Thoracic aorta (tissue), 2 donors: ENCODE results near the gene TEX2. TPM values are rescaled to one million over a fixed set of nuclear protein-coding genes. Genes with fewer than 3 reads are reported as not detected.
"Not testable (repeated sequence)": the region's sequence is repeated elsewhere in the genome, so short reads cannot be mapped to it uniquely, and the experiment has no call there.

ENCODE experiments used
- ATAC-seq: fragments of 150-250 bp; one replicate; pipeline ENCODE4 v1.8.0; 2017; ENCODE audit warnings: low read depth; ENCODE audit not compliant: insufficient number of reproducible peaks, low FRiP score
- DNase-seq: peaks from one replicate; pipeline ENCODE4 v3.0.0-alpha.2; 2020; ENCODE audit warnings: low spot score
- H3K27ac ChIP-seq, 2 donors: fragments of 200-600 bp; sonication (generic); 1 replicate in 1 of 2; 2 replicates in 1 of 2; pipeline ENCODE4 v1.5.1; 2016; ENCODE audit warnings: mild to moderate bottlenecking in 2 of 2, moderate library complexity in 2 of 2
- H3K27me3 ChIP-seq: fragments of 200-600 bp; sonication (generic); replicated peaks from 2 replicates; pipeline ENCODE4 v1.6.0; 2016; ENCODE audit warnings: mild to moderate bottlenecking; ENCODE audit not compliant: insufficient read depth
- H3K36me3 ChIP-seq: fragments of 200-600 bp; sonication (generic); one replicate; pipeline ENCODE4 v1.5.1; 2016
- H3K4me1 ChIP-seq, 2 donors: fragments of 200-600 bp; sonication (generic); 1 replicate in 1 of 2; 2 replicates in 1 of 2; pipeline versions ENCODE4 v1.5.1 to v1.6.0; 2016; ENCODE audit warnings: low read depth in 2 of 2, mild to moderate bottlenecking in 1 of 2; ENCODE audit not compliant: control insufficient read depth in 1 of 2
- H3K4me3 ChIP-seq: fragments of 200-600 bp; sonication (generic); 2 replicates; pipeline ENCODE4 v1.5.1; 2016; ENCODE audit warnings: mild to moderate bottlenecking
- H3K9me3 ChIP-seq: fragments of 200-600 bp; sonication (generic); 2 replicates; pipeline ENCODE4 v1.5.1; 2016
- CTCF ChIP-seq: fragments of 200-600 bp; sonication (generic); IDR thresholded peaks from one replicate; pipeline ENCODE4 v1.5.1; 2019; ENCODE audit warnings: antibody characterized with exemption
- total RNA-seq, 2 donors: library from RNA; depleted of rRNA; stranded (reverse); fragments of >200 nt; gene quantifications; one replicate each; pipeline versions ENCODE4 v1.1.0 to v1.2.3, GENCODE V29; 2016

The TEX2 gene
- total RNA-seq, 2 donors from 2014 or later, result 27.5 to 70.7 TPM

DNA sequence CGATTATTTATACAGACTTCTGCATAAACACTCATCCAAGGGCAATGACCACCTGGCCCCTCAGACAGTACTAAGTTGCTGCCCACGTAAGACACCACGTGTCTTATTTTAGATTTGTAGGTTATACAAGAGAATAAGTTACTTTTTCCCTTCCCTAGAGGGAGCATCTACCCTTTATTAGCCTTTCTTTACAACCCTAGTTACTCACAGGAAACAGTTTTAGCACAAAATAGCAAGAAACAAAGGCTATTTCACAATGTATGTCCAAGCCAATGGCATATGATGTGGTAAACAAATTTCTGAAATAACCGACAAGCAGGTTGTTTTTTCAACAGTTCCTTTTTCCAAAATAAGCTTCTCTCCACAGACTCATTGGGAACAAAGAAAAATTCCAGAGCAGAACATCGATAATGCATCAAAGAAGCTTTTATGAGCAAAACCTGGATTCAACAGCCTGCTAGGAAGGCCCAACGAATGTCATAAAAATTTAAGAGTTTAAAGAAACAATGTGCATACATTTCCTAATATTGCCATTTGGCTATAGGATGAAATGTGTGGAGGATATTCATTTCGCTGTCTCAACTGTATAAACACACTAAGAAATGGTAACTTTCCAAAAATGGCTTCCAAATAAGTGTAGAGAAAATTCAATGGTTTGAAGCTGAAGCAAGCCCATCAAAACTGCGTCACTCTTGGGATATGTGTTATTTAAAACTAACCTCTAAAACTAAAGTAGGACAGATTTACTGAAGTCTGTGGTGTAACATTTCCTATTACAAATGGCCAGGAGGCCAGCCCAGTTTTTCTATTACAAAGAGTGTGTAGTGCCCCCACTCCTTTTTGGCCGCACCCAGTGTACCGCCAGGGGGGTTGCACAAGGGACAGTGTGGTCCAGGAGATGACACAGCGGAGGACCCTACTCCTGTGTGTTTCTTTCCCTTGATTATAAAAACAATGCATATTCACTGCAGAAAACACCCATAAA is 82.7 kb downstream of the TEX2 start:
- no peaks in the 10 kb centered on the region for H3K36me3 ChIP-seq
- H3K27ac ChIP-seq, result peak overlapping the region; percentile 43 to 65
- DNase-seq, result no peak
- H3K9me3 ChIP-seq, result no peaks in the 10 kb centered on the region
- H3K27me3 ChIP-seq, result no peaks in the 10 kb centered on the region
- H3K4me1 ChIP-seq, result peaks cover 40 to 58% of the 10 kb centered on the region in 2 donors
- no peak for TF ChIP-seq CTCF
- no peak for ATAC-seq
- no peak overlapping the region for H3K4me3 ChIP-seq

DNA sequence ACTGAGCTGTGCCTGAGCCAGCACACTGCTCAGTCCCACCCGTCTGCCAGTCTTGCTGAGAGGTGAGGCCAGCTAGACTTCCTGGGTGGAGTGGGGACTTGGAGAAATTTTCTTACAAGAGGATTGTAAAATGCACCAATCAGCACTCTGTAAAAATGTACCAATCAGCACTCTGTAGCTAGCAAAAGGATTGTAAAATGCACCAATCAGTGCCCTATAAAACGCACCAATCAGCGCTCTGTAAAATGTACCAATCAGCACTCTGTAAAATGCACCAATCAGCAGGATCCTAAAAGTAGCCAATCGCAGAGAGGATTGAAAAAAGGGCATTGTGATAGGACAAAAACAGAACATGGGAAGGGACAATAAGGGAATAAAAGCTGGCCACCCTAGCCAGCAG is 84.0 kb downstream of the TEX2 start:
- peaks cover 48 to 65% of the 10 kb centered on the region in 2 donors for H3K4me1 ChIP-seq
- H3K27ac ChIP-seq, H3K4me3 ChIP-seq, DNase-seq, ATAC-seq, H3K36me3 ChIP-seq, H3K27me3 ChIP-seq, H3K9me3 ChIP-seq: not testable (repeated sequence)

DNA sequence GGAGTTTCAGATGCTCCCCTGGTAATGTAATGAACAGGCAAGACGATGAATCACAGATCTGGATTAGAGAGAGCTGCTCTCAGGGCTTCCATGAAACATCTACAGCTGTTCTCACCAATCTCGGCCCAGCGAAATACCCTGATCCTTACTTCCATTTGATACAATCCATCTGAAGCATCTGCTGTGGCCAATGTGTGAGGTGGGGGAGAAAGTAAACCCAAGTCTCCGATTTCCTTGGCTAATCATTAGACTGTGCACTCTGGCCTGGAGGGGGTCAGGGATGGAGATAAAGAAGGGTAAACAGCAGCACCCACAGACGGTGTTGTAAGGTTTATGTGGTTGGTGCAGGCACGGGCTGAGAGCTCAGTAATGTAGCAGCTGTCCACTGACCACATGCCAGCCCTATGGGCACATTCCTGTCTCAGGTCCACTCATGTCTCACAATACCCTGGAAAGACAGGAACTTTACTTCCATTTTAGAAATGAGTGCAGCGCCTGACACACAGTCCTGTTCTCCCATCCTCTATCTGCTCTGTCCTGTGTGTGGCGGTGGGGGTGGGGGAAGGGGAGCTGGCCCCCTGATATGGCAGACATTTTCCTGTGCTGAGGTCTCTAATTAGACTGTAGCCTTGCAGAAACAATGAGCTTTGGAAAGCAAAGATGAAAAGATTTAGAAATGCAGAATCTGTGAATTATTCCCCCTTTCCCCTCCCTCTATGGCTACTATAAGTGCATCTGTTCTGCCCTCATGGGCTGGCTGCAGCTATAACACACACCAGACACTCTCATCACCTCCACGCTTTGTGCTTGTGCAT is 84.8 kb downstream of the TEX2 start:
- no peaks in the 10 kb centered on the region for H3K9me3 ChIP-seq
- H3K4me3 ChIP-seq, result no peak overlapping the region
- H3K4me1 ChIP-seq, result peaks cover 48 to 67% of the 10 kb centered on the region in 2 donors
- peak overlapping the region; percentile 64 to 78 for H3K27ac ChIP-seq
- H3K27me3 ChIP-seq, result no peaks in the 10 kb centered on the region
- ATAC-seq (no peak), DNase-seq (no peak)
- no peaks in the 10 kb centered on the region for H3K36me3 ChIP-seq
- no peak for TF ChIP-seq CTCF

DNA sequence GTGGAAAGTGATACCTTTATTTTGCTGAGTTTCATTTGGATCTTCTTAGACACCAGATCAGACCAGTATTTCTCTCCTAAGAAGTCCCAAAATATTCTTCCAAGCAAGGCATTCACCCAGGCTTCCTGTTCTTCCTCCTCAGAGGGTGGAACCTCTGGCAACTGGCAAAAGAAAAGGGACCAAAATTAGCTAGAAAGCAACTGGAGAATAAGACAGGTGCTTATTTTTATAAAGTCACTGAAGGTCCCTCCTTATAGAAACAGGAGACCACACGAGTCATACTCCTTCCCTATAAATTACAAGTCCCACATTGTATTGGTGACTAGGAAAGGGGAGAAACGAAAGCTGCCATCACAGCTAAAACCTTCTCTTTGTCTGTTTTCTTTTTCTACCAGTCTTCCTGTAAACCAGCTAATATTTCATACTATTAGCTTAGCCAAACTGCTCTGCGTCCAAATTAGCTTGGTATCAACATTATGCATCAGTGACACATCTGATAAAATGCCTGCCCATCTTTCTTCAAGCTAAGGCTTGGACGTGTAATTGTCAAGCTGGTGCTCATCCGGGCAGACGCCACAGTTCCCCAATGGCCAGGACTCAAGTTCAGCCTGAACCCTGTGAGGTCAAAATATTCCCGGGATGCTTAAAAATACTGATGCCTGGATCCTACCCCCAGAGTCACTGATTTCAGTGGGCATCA is 85.6 kb downstream of the TEX2 start:
- no peak overlapping the region for H3K4me3 ChIP-seq
- peak overlapping the region; percentile 64 to 78 for H3K27ac ChIP-seq
- peaks cover 48 to 67% of the 10 kb centered on the region in 2 donors for H3K4me1 ChIP-seq
- no peak for TF ChIP-seq CTCF
- no peaks in the 10 kb centered on the region for H3K27me3 ChIP-seq
- DNase-seq (no peak), ATAC-seq (no peak)
- no peaks in the 10 kb centered on the region for H3K9me3 ChIP-seq
- H3K36me3 ChIP-seq, result no peaks in the 10 kb centered on the region

DNA sequence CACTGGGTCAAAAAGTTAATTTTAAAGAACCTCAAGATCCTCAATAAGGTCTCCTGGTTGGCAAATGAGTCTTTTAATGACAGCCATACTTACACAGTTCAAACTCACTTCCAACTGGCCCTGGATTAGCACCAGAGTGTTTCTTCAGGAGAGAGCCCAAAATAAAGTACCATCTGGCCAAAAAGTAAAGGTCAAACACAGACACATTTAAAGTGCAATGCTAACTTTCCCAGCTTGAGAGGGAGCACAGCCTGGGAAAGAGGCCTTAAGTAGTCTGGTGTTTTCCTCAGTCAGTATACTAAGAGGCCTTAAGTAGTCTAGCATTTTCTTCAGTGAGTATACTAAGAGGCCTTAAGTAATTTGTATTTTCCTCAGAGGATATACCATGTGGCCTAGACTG is 86.5 kb downstream of the TEX2 start:
- TF ChIP-seq CTCF, result no peak
- H3K4me3 ChIP-seq, result no peak overlapping the region
- H3K27ac ChIP-seq, result peak overlapping the region; percentile 64 to 78
- DNase-seq, result no peak
- H3K9me3 ChIP-seq, result no peaks in the 10 kb centered on the region
- H3K27me3 ChIP-seq, result no peaks in the 10 kb centered on the region
- H3K4me1 ChIP-seq, result peaks cover 48 to 67% of the 10 kb centered on the region in 2 donors
- ATAC-seq, result no peak
- no peaks in the 10 kb centered on the region for H3K36me3 ChIP-seq
